Fibroblast of skin of right biceps (primary cell): ENCODE measurements around the gene OR56B4.

Experiments
- DNase-seq: peaks from one replicate; pipeline ENCODE4 v3.0.0-alpha.2; 2013

OR56B4 gene

DNA sequence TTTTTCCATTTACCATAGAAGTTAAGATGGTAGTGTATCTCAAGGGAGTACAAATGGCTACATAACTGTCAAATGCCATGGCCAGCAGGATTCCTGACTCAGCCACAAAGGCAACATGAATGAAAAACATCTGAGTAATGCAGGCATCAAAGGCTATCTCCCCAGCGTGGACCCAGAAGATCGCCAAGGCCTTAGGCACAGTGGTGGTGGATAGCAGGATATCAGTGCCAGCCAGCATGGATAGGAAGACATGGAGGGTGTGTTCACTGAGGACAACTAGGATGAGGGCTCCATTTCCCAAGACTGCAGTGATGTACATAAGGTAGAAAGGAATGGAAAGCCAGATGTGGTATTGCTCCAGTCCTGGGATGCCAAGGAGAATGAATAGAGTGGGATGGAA, 44.6 kb downstream of the OR56B4 start:
- no peak for DNase-seq

DNA sequence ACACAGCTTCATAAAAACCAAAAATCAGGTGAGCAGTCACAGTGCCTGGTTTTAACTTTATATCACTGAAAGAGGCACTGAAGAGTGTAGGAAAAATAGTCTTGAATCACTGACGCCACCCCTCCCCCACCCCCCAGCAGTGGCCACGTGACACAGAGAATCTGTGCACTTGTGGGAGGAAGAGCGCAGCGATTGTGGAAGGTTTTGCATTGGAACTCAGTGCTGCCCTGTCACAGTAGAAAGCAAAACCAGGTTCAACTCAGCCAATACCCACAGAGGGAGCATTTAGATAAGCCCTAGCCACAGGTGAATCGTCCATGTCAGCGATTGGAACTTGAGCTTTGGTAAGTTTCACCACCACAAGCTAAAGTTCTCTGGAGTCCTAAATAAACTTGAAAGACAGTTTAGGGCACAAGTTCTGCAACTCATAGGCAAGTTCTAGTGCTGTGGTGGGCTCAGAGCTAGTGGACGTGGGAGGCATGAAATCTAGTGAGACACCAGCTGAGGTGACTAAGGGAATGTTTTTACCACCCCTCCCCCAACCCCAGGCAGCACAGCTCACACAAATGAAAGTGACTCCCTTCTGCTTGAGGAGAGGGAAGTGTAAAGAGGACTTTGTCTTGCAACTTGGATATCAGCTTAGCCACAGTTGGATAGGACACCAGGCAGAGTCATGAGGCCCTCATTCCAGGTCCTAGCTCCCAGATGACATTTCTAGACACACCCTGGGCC, 49.3 kb downstream of the OR56B4 start:
- no peak for DNase-seq
